ENCODE data around the gene MYLK3. TPM values are rescaled to one million over a fixed set of nuclear protein-coding genes. Genes with fewer than 3 reads are reported as not detected.

Gene MYLK3
- total RNA-seq, 4 donors from 2014 or later = 0.33 to 1.2 (median 0.57) TPM

DNA sequence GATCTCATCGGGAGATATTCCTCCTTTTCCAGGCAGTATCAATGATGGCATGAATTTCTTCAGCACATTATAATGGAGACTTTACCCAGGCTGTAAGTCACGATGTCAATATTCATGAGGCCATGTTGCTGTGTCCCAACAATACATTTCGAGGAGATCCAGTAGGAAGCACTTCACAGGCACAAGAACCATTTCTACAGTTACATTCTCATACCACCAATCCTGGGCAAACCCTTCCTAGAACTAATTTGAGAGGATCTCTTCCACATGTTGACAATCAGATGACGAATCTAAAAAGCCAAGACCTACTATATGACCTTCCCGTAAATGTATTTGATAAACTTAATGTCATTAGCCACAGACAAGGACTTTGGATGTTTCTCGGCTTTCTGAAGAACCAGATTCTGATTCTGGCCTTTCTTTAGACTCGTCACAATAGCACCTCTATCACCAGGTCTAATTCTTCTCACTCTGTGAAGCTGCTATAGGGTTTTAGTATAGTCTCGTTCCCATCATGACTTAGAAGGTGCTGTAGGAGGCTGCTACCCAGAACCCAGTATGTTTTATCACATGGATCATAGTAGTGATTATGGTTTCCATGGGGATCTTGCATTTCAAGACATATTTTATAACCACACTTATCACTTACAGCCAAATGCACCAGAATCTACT, 42.6 kb upstream of the MYLK3 start:
- Histone ChIP-seq H3K27me3 (no peaks in the 10 kb centered on the region), H3K4me3 (peak overlapping the region; percentile 63 to 72 (median 69)), H3K9me3 (peaks cover 0 to 9% (median 4%) of the 10 kb centered on the region in 4 donors), H3K36me3 (no peaks in the 10 kb centered on the region), H3K4me1 (peaks cover 0 to 13% (median 6%) of the 10 kb centered on the region in 4 donors), H3K27ac (replicated peaks in 1 of 4) (peak overlapping the region in 2 of 4 donors; percentile 52 to 65)
- 79% methylated on average over 8 of the region's 8 CpGs for WGBS
- TF ChIP-seq POLR2A (IDR thresholded peaks at IDR 0.05; ENCODE audit: low read depth) (no peak), EP300 (IDR thresholded peaks at IDR 0.05) (no peak), POLR2AphosphoS5 (IDR thresholded peaks at IDR 0.05) (no peak)
- TF ChIP-seq, protein P1, sequence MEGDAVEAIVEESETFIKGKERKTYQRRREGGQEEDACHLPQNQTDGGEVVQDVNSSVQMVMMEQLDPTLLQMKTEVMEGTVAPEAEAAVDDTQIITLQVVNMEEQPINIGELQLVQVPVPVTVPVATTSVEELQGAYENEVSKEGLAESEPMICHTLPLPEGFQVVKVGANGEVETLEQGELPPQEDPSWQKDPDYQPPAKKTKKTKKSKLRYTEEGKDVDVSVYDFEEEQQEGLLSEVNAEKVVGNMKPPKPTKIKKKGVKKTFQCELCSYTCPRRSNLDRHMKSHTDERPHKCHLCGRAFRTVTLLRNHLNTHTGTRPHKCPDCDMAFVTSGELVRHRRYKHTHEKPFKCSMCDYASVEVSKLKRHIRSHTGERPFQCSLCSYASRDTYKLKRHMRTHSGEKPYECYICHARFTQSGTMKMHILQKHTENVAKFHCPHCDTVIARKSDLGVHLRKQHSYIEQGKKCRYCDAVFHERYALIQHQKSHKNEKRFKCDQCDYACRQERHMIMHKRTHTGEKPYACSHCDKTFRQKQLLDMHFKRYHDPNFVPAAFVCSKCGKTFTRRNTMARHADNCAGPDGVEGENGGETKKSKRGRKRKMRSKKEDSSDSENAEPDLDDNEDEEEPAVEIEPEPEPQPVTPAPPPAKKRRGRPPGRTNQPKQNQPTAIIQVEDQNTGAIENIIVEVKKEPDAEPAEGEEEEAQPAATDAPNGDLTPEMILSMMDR (IDR thresholded peaks at IDR 0.05) = no peak
- no peak for DNase-seq (ENCODE audit: extremely low spot score)
- intact Hi-C loops (cut with DNase I) = loop anchor here (10.0 kb wide), 1 partner anchor 106 kb away; the partner anchor contains the start of genes ORC6 and VPS35

DNA sequence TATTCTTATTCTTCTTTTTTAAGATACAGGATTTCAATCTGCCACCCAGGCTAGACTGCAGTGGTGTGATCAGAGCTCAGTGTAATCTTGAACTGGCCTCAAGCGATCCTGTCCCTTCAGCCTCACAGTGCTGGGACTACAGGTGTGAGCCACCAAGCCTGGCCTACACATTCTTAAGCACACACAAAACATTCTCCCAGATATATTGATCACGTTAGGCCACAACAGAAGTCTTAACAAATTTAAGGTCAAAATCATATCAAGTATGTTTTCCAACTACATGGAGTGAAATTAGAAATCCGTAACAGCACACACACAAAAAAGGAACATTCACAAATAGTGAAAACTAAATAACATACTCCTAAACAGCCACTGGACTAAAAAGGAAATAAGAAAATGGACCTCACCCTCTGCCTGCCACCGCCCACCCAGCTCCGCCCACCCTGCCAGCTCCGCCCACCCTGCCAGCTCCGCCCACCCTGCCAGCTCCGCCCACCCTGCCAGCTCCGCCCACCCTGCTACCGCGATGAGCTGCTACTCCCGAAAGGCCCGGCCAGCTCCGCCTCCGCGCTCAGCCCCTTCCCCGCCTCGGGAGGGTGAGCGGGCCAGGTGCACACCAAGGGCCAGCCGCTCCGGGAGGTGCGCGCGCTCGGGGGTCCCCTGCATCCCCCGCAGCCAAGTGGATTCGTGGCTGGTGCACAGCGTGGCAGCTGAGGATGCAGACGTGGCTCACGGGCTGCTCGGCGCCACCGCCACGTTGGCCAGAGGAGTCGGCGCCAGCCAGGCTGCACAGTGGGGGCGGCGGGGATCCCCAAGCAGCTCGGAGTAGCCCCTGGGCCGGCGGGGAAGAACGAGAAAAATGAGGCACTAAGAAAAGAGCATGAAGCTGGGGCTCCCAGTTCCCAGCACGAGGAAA, 41.6 kb upstream of the MYLK3 start:
- H3K4me1 ChIP-seq = peaks cover 0 to 13% (median 6%) of the 10 kb centered on the region in 4 donors
- DNase-seq (ENCODE audit: extremely low spot score) = no peak
- TF ChIP-seq, protein P1 (IDR thresholded peaks at IDR 0.05) = no peak
- no peak for TF ChIP-seq EP300 (IDR thresholded peaks at IDR 0.05)
- no peak for TF ChIP-seq POLR2A (IDR thresholded peaks at IDR 0.05; ENCODE audit: low read depth)
- peak; percentile 14 to 37 for TF ChIP-seq POLR2AphosphoS5 (IDR thresholded peaks at IDR 0.05)
- H3K36me3 ChIP-seq = no peaks in the 10 kb centered on the region
- intact Hi-C loops (cut with DNase I) = loop anchor here (10.0 kb wide), 1 partner anchor 105 kb away; the partner anchor contains the start of genes ORC6 and VPS35
- H3K4me3 ChIP-seq = peak overlapping the region; percentile 63 to 72 (median 69)
- WGBS = 8% methylated on average over 24 of the region's 43 CpGs
- peaks cover 0 to 9% (median 1%) of the 10 kb centered on the region in 4 donors for H3K9me3 ChIP-seq
- no peaks in the 10 kb centered on the region for H3K27me3 ChIP-seq
- H3K27ac ChIP-seq (replicated peaks in 1 of 4) = peak overlapping the region; percentile 36 to 65 (median 48)

DNA sequence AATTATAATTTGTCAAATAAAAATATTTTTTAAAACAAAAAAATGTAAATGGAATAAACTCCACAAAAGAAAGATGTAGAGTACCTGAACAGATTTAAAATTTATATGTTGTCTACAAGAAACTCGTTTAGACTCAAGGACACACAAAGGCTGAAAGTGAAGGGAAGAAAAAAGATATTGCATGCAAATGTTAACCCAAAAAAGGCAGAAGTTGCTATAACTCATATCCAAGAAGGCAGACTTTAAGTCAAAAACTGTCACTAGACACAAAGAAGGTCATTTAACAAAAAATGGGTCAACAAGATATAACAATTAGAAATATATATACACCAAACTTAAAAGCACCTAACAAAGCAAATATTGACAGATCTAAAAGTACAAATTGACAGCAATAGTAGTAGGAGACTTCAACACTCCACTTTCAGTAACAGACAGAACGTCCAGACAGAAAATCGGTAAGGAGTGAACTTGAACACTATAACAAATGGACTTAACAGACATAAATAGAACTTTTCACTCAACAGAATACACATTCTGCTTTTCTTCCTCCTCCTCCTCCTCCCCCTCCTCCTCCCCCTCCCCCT, 40.8 kb upstream of the MYLK3 start:
- no peaks in the 10 kb centered on the region for H3K27me3 ChIP-seq
- no peak for DNase-seq (ENCODE audit: extremely low spot score)
- TF ChIP-seq POLR2AphosphoS5 (IDR thresholded peaks at IDR 0.05) (no peak), POLR2A (IDR thresholded peaks at IDR 0.05; ENCODE audit: low read depth) (no peak), EP300 (IDR thresholded peaks at IDR 0.05) (no peak)
- TF ChIP-seq, protein P1 (IDR thresholded peaks at IDR 0.05) = no peak
- H3K27ac ChIP-seq (replicated peaks in 1 of 4) = no peak overlapping the region
- H3K4me3 ChIP-seq = peak overlapping the region in 1 of 4 donors; percentile 69
- H3K9me3 ChIP-seq = peaks cover 0 to 5% (median 0%) of the 10 kb centered on the region in 4 donors
- 82% methylated on average over 3 of the region's 3 CpGs for WGBS
- intact Hi-C loops (cut with DNase I) = no loop called here
- H3K4me1 ChIP-seq = peaks cover 0 to 13% (median 6%) of the 10 kb centered on the region in 4 donors
- no peaks in the 10 kb centered on the region for H3K36me3 ChIP-seq

DNA sequence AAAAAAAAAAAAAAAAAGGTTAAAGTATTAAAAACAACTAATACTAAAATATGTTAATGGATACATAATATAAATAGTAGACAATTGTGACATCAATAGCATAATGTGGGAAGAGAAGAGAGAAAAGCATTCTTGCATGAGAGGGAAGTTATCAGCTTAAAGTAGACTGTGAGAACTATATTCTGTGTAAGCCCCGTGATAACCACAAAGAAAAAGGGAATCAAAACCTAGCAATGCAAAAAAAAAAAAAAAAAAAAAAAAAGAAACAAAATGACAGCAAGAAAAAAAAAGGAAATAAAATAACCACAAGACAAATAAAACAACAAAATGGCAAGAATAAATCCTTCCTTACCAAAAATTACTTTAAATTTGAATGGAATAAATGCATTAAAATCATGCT, 39.8 kb upstream of the MYLK3 start:
- Histone ChIP-seq H3K4me1 (peaks cover 0 to 13% (median 6%) of the 10 kb centered on the region in 4 donors), H3K27ac (replicated peaks in 1 of 4) (no peak overlapping the region), H3K27me3 (no peaks in the 10 kb centered on the region), H3K9me3 (no peaks in the 10 kb centered on the region), H3K36me3 (no peaks in the 10 kb centered on the region), H3K4me3 (no peak overlapping the region)
- TF ChIP-seq, protein P1 (IDR thresholded peaks at IDR 0.05) = no peak
- no peak for TF ChIP-seq POLR2AphosphoS5 (IDR thresholded peaks at IDR 0.05)
- no peak for TF ChIP-seq EP300 (IDR thresholded peaks at IDR 0.05)
- TF ChIP-seq POLR2A (IDR thresholded peaks at IDR 0.05; ENCODE audit: low read depth) = no peak
- intact Hi-C loops (cut with DNase I) = no loop called here
- WGBS = 86% methylated on average over 1 of the region's 1 CpG
- DNase-seq (ENCODE audit: extremely low spot score) = no peak
